HL-60 (cell line): ENCODE measurements around the gene MVB12A.

Source experiments
- POLR2AphosphoS5 ChIP-seq: IDR thresholded peaks from 2 replicates; pipeline ENCODE4 v1.6.1; 2012; ENCODE audit warnings: low read depth
- SPI1 ChIP-seq: IDR thresholded peaks from 2 replicates; pipeline ENCODE4 v1.6.1; 2012; ENCODE audit warnings: low read depth, mild to moderate bottlenecking, borderline replicate concordance
- TF ChIP-seq, protein P1 (sequence below): IDR thresholded peaks from one replicate; pipeline ENCODE4 v1.5.1; 2011; ENCODE audit warnings: low read length, control low read depth, inconsistent platforms; ENCODE audit not compliant: insufficient read depth
- TF ChIP-seq, protein P2 (sequence below): IDR thresholded peaks from 2 replicates; pipeline ENCODE4 v1.6.1; 2012; ENCODE audit warnings: low read depth; ENCODE audit not compliant: insufficient replicate concordance

DNA sequence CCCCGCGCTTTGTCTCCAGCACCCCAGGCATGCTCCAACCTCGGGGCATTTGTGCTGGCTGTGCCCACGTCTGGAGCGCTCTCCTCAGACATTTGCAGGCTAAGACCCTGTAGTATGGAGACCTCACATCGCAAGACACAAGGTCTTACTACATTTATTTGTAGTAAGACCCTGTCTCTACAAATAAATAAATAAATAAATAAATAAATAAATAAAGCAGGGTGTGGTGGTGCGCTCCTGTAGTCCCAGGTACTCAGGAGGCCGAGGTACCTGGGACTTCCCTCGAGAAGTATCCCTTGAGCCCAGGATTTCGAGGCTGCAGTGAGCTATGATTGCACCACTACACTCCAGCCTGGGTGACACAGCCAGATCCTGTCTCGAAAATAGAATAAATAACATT is 36.3 kb downstream of the MVB12A start:
- TF ChIP-seq, protein P1, sequence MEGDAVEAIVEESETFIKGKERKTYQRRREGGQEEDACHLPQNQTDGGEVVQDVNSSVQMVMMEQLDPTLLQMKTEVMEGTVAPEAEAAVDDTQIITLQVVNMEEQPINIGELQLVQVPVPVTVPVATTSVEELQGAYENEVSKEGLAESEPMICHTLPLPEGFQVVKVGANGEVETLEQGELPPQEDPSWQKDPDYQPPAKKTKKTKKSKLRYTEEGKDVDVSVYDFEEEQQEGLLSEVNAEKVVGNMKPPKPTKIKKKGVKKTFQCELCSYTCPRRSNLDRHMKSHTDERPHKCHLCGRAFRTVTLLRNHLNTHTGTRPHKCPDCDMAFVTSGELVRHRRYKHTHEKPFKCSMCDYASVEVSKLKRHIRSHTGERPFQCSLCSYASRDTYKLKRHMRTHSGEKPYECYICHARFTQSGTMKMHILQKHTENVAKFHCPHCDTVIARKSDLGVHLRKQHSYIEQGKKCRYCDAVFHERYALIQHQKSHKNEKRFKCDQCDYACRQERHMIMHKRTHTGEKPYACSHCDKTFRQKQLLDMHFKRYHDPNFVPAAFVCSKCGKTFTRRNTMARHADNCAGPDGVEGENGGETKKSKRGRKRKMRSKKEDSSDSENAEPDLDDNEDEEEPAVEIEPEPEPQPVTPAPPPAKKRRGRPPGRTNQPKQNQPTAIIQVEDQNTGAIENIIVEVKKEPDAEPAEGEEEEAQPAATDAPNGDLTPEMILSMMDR: no peak
- TF ChIP-seq POLR2AphosphoS5 (no peak), SPI1 (no peak)
- TF ChIP-seq, protein P2, sequence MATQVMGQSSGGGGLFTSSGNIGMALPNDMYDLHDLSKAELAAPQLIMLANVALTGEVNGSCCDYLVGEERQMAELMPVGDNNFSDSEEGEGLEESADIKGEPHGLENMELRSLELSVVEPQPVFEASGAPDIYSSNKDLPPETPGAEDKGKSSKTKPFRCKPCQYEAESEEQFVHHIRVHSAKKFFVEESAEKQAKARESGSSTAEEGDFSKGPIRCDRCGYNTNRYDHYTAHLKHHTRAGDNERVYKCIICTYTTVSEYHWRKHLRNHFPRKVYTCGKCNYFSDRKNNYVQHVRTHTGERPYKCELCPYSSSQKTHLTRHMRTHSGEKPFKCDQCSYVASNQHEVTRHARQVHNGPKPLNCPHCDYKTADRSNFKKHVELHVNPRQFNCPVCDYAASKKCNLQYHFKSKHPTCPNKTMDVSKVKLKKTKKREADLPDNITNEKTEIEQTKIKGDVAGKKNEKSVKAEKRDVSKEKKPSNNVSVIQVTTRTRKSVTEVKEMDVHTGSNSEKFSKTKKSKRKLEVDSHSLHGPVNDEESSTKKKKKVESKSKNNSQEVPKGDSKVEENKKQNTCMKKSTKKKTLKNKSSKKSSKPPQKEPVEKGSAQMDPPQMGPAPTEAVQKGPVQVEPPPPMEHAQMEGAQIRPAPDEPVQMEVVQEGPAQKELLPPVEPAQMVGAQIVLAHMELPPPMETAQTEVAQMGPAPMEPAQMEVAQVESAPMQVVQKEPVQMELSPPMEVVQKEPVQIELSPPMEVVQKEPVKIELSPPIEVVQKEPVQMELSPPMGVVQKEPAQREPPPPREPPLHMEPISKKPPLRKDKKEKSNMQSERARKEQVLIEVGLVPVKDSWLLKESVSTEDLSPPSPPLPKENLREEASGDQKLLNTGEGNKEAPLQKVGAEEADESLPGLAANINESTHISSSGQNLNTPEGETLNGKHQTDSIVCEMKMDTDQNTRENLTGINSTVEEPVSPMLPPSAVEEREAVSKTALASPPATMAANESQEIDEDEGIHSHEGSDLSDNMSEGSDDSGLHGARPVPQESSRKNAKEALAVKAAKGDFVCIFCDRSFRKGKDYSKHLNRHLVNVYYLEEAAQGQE: no peak
